HG03095 (cell line): ENCODE measurements around the gene CARD11.
"Not testable (repeated sequence)": the region's sequence is repeated elsewhere in the genome, so short reads cannot be mapped to it uniquely, and the experiment has no call there.

Experiments used
- ATAC-seq: cut with Tn5 transposase; IDR thresholded peaks from one replicate; pipeline ENCODE4 v1.9.1; 2021; ENCODE audit warnings: moderate library complexity; ENCODE audit not compliant: unreplicated experiment

Gene CARD11

GRCh38 chr7:3065724-3066143 is 22.1 kb upstream of the CARD11 start:
- ATAC-seq, result peak; percentile 34

GRCh38 chr7:3064067-3064466 is 20.4 kb upstream of the CARD11 start:
- no peak for ATAC-seq

GRCh38 chr7:3063016-3063753 is 19.5 kb upstream of the CARD11 start:
- peak; percentile 76 for ATAC-seq

DNA sequence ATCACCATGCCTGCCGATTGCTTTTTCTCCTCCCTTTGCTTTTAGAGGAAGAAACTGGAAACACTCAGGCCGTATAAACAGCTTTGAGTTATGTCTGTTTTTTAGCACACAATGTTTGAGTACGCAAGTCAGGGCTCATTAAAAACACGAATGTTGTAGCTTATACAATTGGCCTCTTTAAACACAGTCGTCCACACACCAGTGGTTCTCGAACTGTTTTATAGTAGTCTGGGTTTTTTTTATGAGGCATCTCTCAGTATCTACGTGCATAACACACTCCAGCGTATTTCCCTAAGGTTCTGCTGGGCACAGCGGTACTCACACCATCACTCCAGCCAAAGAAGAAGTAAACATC is 13.4 kb upstream of the CARD11 start:
- no peak for ATAC-seq

DNA sequence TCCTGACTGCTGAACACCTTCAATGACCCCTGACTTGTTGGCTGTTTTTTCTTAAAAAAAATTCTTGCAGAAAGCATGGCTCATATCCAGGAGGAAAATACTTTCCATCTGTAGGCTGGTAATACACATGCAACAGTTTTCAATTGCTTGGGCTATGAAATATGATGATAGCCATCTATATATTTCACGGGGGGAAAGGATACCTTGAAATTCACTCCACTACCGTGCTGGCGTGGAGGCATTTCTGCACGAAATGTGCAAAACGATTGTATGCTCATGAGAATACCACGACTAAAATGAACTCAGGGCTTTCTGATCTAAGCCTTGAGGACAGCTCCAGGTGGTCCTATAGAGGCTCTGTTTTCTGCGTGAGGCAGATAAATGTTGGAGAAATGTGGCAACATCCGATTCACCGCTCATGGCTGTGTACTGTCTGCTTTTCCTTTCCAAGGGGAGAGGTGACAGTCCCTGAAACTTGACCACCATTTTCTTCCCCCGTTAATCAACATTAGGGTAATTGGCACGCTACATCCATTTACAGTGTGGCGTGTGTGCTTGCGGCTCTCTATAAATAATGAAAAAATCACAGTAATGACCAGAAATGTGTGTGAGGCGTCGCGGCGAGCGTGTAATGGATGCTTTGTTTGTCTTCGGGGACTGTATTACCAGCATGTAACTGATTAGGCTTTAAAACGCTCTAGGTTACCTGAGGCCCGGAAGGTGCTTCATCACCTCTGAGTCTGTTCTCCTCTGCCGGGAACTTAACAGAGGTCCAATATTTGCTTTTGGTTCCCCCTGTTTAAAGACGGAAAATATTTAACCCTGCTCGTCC is 12.8 kb upstream of the CARD11 start:
- no peak for ATAC-seq

DNA sequence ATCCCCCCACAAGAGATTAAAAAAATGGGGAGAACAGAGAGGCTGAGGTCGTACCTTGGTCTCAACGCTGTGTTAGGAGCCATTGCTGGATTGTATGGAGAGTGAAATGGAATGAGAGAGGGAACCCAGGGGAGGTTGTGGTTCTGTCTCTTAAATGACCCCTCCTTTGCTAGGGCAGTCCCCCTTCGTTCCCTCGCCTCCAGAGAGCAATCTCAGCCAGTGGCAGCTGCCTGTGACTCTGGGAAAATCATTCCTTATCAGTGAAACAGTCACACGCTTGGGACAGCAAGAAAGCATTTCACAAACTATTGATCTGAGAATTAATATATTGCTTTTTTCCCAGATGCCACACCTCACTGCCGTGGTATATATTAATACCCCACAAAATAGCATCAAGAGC is 12.0 kb upstream of the CARD11 start:
- no peak for ATAC-seq

GRCh38 chr7:3042861-3043489 is 692 bp downstream of the CARD11 start:
- peak; percentile 79 for ATAC-seq

- no peak for ATAC-seq
Measured at GRCh38 chr7:3041986-3042675, 1.5 kb downstream of the CARD11 start.

DNA sequence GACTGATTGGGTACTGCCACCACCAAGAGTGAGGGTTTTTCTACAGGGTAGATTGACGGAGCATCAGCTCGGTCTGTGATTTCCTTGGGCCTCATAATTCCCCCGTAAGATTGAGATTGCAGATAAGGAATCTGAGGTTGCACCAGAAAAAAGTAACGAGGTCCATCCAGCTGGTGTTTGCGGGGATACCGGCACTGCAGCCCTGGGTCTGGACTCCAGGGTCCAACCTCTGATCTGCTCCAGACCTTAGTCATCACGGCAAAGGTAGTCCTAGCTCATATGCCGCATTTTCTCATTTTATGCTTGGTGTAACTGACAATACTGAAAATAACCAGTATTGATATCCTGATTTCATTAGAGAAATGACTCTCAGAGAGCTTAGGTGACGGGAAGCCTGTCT is 3.9 kb downstream of the CARD11 start:
- ATAC-seq, result no peak

GRCh38 chr7:3038011-3038410 is 5.7 kb downstream of the CARD11 start:
- not testable (repeated sequence) for ATAC-seq

- ATAC-seq, result no peak
Measured at GRCh38 chr7:3037259-3037658, 6.4 kb downstream of the CARD11 start.

GRCh38 chr7:3034591-3035150 is 9.0 kb downstream of the CARD11 start:
- no peak for ATAC-seq

GRCh38 chr7:3033581-3033980 is 10.1 kb downstream of the CARD11 start:
- no peak for ATAC-seq

- ATAC-seq, result no peak
Measured at GRCh38 chr7:3033136-3033535, 10.5 kb downstream of the CARD11 start.

- ATAC-seq, result no peak
Measured at GRCh38 chr7:3032256-3032655, 11.4 kb downstream of the CARD11 start.

DNA sequence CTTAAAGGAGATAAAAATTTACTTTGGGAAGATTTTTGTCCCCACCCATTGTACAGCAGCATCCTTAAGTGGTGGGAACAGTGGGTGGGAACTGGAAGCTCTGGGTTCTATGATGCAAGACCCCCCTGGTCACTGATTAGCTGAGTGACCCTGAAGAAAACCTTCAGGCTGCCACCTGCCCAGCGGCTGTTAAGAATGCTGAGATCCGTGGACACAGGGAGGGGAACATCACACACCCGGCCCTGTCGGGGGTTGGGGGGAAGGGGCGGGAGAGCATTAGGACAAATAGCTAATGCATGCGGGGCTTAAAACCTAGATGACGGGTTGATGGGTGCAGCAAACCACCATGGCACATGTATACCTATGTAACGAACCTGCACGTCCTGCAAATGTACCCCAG is 14.5 kb downstream of the CARD11 start:
- ATAC-seq, result no peak

DNA sequence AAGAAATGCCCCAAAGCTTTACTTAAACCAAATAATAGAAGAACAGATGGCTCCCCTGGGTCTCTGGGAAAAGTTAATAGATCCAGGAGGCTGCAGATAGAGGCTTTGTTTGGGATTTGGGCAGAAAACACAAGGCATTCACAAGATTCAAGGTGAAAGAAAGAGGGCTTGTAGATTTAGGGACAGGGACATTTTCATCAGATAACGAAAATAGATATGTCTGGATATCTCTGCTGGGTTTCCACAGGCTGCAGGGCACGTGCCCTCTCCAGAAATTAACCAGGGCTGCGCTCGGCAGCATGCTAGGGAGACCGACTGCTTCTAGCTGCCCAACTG is 14.9 kb downstream of the CARD11 start:
- no peak for ATAC-seq

- no peak for ATAC-seq
Measured at GRCh38 chr7:3028071-3028757, 15.5 kb downstream of the CARD11 start.

GRCh38 chr7:3027005-3027845 is 16.4 kb downstream of the CARD11 start:
- no peak for ATAC-seq

GRCh38 chr7:3025616-3026015 is 18.1 kb downstream of the CARD11 start:
- no peak for ATAC-seq
